ENCODE measurements around the gene SMIM20. TPM values are rescaled to one million over a fixed set of nuclear protein-coding genes. Genes with fewer than 3 reads are reported as not detected.

Gene SMIM20
- total and polyA plus RNA-seq, 9 of the 15 experiments (the other 6 are each of a cell fraction or from before 2014, with no cell fraction given), result 25.1 to 51.0 (median 38.9) TPM

DNA sequence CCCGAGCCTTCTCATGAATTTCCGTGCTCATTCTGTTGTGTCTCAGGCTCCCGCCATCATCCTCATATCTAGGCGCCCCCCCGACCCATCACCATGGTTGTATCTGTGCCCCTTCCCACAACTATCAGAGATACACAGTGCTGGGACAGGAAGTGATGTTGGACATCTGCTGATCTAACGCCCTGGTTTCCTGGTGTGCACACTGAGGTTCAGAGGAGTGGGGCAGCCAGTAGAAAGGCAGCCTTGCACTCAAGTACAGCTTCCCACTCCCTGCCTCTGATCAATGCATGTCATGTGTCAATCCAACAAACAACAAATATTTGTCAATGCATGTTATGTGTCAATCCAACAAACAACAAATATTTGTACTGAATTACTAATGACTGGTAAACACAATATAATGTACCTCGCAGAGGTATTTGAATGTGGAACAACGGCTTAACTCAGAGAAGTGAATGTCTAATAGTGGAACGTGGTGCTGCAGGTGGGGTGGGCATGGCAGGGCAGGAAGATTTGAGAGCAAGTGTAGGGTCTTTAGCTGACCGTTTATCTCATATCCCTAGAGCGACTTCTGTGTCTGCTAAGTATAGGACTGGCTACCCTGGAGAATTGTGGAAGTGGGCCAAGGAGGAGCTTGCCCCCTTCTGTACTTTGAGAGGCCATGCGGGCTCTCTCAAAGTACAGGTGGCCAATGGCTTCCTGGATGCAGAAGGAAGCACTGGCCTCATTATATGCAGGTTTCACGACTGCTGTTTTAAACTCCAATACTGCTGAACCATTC, 41.0 kb upstream of the SMIM20 start:
- no peak for FAIRE-seq
- no peak overlapping the region for H3K27ac ChIP-seq (ENCODE audit: extremely low read depth, low read depth, low read length)
- no peaks in the 10 kb centered on the region for H3K4me1 ChIP-seq (replicated peaks in 1 of 2; ENCODE audit: control insufficient read depth in 2 of 2, insufficient read depth in 2 of 2, low read length in 2 of 2)
- H3K4me2 ChIP-seq (ENCODE audit: insufficient read depth, low read length), result no peak overlapping the region
- H3K27me3 ChIP-seq (ENCODE audit: control insufficient read depth in 2 of 2, insufficient read depth in 2 of 2, low read length in 2 of 2), result peaks cover 34 to 43% of the 10 kb centered on the region in 2 experiments; a peak in 4 of 5 replicates
- H3K79me2 ChIP-seq (ENCODE audit: control insufficient read depth, insufficient read depth, low read length), result no peaks in the 10 kb centered on the region
- intact Hi-C loops (cut with micrococcal nuclease), result no loop called here
- no peak overlapping the region for H3K4me3 ChIP-seq
- no peak overlapping the region for H3K9ac ChIP-seq (ENCODE audit: insufficient read depth in 1 of 2, low read depth in 2 of 2, low read length in 2 of 2)
- H4K20me1 ChIP-seq (replicated peaks; ENCODE audit: control insufficient read depth, insufficient read depth, low read length), result no peaks in the 10 kb centered on the region
- no TSS peak for BruUV-seq (replicated peaks)
- TF ChIP-seq U2AF2 (optimal IDR thresholded peaks at IDR 0.05; ENCODE audit: low read depth, low read length) (no peak), RREB1 (CRISPR knock-in tag; IDR thresholded peaks at IDR 0.05) (no peak), CBX2 (IDR thresholded peaks at IDR 0.05; ENCODE audit: insufficient read depth, low read length, poor library complexity, severe bottlenecking) (peak; percentile 42), CBX5 (IDR thresholded peaks at IDR 0.05; ENCODE audit: borderline replicate concordance, low read depth) (no peak), GABPA (tag; conservative IDR thresholded peaks at IDR 0.05; ENCODE audit: low read depth) (0 out of 2 replicates have a peak, but pooled peaks have one; percentile 17), ZNF79 (CRISPR knock-in tag; IDR thresholded peaks at IDR 0.05; ENCODE audit: low read depth) (peak; percentile 92), SP1 (CRISPR knock-in tag; IDR thresholded peaks at IDR 0.05) (no peak), PCBP2 (IDR thresholded peaks at IDR 0.05; ENCODE audit: low read depth, low read length, poor library complexity, severe bottlenecking) (no peak), ZSCAN29 (IDR thresholded peaks at IDR 0.05) (no peak), ELF2 (CRISPR knock-in tag; IDR thresholded peaks at IDR 0.05) (no peak), ZNF707 (CRISPR knock-in tag; conservative IDR thresholded peaks at IDR 0.05) (no peak)
- TF ChIP-seq, protein P1, sequence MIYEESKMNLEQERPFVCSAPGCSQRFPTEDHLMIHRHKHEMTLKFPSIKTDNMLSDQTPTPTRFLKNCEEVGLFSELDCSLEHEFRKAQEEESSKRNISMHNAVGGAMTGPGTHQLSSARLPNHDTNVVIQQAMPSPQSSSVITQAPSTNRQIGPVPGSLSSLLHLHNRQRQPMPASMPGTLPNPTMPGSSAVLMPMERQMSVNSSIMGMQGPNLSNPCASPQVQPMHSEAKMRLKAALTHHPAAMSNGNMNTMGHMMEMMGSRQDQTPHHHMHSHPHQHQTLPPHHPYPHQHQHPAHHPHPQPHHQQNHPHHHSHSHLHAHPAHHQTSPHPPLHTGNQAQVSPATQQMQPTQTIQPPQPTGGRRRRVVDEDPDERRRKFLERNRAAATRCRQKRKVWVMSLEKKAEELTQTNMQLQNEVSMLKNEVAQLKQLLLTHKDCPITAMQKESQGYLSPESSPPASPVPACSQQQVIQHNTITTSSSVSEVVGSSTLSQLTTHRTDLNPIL (CRISPR knock-in tag; IDR thresholded peaks at IDR 0.05), result no peak
- 0 out of 2 replicates have a peak overlapping the region, but pooled peaks have one; percentile 19 for H2AFZ ChIP-seq (ENCODE audit: low read depth, low read length)
- in situ Hi-C loops (cut with MboI), result no loop called here
- WGBS (ENCODE audit: insufficient coverage, low coverage, missing lambda C conversion rate), result under 1% methylated on average over 13 of the region's 13 CpGs
- POLR2A ChIA-PET, result interaction anchor here (0.6 kb wide), 1 partner anchor 12 kb away, joined by 3 read pairs; no protein-coding TSS in a partner anchor
- CTCF ChIA-PET (ENCODE audit: low intra/inter-chr PET ratio), result no interaction called here
- no peak for DNase-seq (ENCODE audit: extremely low read depth in 1 of 4, low spot score in 3 of 4)
- no peaks in the 10 kb centered on the region for H3K36me3 ChIP-seq (ENCODE audit: control insufficient read depth, insufficient read depth, low read length)
- ATAC-seq, result peak; percentile 32; the same call in 2 of the 3 replicates
- no peaks in the 10 kb centered on the region for H3K9me3 ChIP-seq (replicated peaks; ENCODE audit: control insufficient read depth, insufficient read depth, low read depth, low read length)
- no peaks in the 10 kb centered on the region for H3K9me1 ChIP-seq (ENCODE audit: control insufficient read depth, insufficient read depth, low read length)
